Prostate gland (tissue), 2 donors: ENCODE measurements around the gene GRIN2A. TPM values are rescaled to one million over a fixed set of nuclear protein-coding genes. Genes with fewer than 3 reads are reported as not detected.

Experiments
- DNase-seq: peaks from one replicate; pipeline ENCODE4 v3.0.0-alpha.2; 2019; ENCODE audit warnings: low spot score
- H3K27ac ChIP-seq, 2 donors: fragments of 200-600 bp; sonication (generic); 2 replicates each; pipeline ENCODE4 v1.5.1; 2017 to 2019
- H3K27me3 ChIP-seq: fragments of 200-600 bp; sonication (generic); replicated peaks from 2 replicates; pipeline ENCODE4 v1.5.1; 2019; ENCODE audit not compliant: insufficient read depth
- H3K36me3 ChIP-seq, 2 donors: fragments of 200-600 bp; sonication (generic); 1 replicate in 1 of 2; 2 replicates in 1 of 2; pipeline versions ENCODE4 v1.5.1 to v1.8.1; 2017 to 2019
- H3K4me1 ChIP-seq: fragments of 200-600 bp; sonication (generic); replicated peaks from 2 replicates; pipeline ENCODE4 v1.5.1; 2019
- H3K4me3 ChIP-seq, 2 donors: fragments of 200-600 bp; sonication (generic); 2 replicates each; pipeline ENCODE4 v1.5.1; 2017 to 2019
- H3K9me3 ChIP-seq: fragments of 200-600 bp; sonication (generic); 2 replicates; pipeline ENCODE4 v1.5.1; 2017
- POLR2A ChIP-seq: fragments of 450-650 bp; IDR thresholded peaks from one replicate; pipeline ENCODE4 v1.6.1; 2016; ENCODE audit warnings: antibody characterized with exemption, mild to moderate bottlenecking
- POLR2AphosphoS5 ChIP-seq: sonication (generic); formaldehyde crosslinking; IDR thresholded peaks from one replicate; pipeline ENCODE4 v1.6.1; 2017; ENCODE audit warnings: antibody characterized with exemption
- WGBS: methylation state at CpG from one replicate; pipeline ENCODE4 v1.1.5; 2018; 5-methylcytosine and 5-hydroxymethylcytosine counted together
- intact Hi-C: fragments of 100-400 bp; cut with DNase I; formaldehyde crosslinking; loops from one replicate; pipeline ENCODE4 v1.14.2; 2022
- total RNA-seq, 2 donors: library from RNA; depleted of rRNA; stranded (reverse); fragments of >200 nt; gene quantifications; one replicate each; pipeline ENCODE4 v1.1.0, GENCODE V29; 2016
- TF ChIP-seq, protein P1 (sequence below), 4 experiments: fragments of 200-600 bp in 2 of 4; fragments of 450-650 bp in 2 of 4; sonication (generic) in 2 of 4; IDR thresholded peaks; 1 replicate in 3 of 4; 2 replicates in 1 of 4; pipeline ENCODE4 v1.5.1; 2016 to 2019; ENCODE audit warnings: antibody characterized with exemption in 4 of 4, mild to moderate bottlenecking in 2 of 4, moderate library complexity in 2 of 4

The GRIN2A gene
- total RNA-seq, 2 donors from 2014 or later: 0.23 to 11.4 TPM

DNA sequence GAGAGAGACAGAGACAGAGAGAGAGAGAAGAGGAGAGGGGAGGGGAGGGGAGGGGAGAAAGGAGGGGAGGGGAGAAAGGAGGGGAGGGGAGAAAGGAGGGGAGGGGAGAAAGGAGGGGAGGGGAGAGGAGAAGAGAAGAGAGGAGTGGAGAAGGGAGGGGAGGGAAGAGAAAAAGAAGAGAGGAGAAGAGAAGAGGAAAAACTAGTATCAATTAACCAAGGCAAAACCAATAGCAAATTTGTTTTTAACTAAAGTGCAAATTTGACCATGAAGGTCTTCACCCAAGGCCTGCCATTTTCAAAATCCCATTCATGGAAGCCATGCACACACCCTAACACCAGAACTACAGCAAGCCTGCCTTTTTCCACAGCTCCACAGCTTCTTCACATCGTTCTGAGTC, 16.6 kb downstream of the GRIN2A start:
- Histone ChIP-seq H3K4me3 (no peak overlapping the region), H3K27ac (no peak overlapping the region), H3K9me3 (no peaks in the 10 kb centered on the region), H3K27me3 (no peaks in the 10 kb centered on the region), H3K4me1 (no peaks in the 10 kb centered on the region), H3K36me3 (no peaks in the 10 kb centered on the region)
- no peak for DNase-seq
- intact Hi-C loops: no loop called here
- WGBS: 83% methylated on average over 1 of the region's 1 CpG
- TF ChIP-seq POLR2A (no peak), POLR2AphosphoS5 (no peak)
- TF ChIP-seq, protein P1, sequence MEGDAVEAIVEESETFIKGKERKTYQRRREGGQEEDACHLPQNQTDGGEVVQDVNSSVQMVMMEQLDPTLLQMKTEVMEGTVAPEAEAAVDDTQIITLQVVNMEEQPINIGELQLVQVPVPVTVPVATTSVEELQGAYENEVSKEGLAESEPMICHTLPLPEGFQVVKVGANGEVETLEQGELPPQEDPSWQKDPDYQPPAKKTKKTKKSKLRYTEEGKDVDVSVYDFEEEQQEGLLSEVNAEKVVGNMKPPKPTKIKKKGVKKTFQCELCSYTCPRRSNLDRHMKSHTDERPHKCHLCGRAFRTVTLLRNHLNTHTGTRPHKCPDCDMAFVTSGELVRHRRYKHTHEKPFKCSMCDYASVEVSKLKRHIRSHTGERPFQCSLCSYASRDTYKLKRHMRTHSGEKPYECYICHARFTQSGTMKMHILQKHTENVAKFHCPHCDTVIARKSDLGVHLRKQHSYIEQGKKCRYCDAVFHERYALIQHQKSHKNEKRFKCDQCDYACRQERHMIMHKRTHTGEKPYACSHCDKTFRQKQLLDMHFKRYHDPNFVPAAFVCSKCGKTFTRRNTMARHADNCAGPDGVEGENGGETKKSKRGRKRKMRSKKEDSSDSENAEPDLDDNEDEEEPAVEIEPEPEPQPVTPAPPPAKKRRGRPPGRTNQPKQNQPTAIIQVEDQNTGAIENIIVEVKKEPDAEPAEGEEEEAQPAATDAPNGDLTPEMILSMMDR (IDR thresholded peaks at IDR 0.05): no peak

DNA sequence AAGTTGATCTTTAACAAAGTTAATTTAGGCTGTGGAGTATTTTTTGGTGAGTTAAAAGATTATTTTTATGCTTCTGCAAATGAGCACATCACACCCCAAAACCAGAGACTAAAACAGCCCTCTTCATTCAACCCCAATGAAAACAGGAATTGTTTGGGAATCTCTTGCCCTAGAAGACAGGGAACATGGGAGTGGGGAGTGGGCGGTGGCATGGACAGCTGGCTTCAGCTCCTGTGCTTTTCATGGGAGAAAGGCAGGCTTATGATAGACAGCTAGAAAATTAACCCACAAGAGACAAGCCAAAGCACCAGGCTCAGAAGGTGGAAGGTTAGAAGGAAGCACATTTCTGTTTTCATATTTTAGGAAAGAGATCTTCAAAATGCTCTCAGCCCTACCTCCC, 19.2 kb downstream of the GRIN2A start:
- intact Hi-C loops: no loop called here
- H3K27ac ChIP-seq: no peak overlapping the region
- DNase-seq: no peak

DNA sequence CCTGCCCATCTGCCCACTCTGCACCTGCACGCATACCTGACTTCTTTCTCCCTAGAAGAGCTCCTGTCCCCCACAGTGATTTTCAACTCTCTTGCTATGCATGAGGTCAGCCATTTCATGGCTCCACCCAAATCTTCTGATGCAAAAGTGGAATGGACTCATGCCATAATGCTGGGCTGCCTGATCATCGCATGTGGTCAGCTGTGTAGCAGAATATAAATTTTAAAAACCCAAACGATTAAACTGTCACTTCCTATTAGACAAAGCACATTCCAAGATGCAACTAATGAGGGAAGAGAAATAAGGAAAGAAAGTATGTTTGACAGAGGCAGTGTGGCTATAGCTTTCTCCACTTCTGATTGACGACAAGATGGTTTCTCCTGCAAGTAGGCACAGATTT, 26.1 kb downstream of the GRIN2A start:
- 90% methylated on average over 4 of the region's 4 CpGs for WGBS
- DNase-seq: no peak
- no peaks in the 10 kb centered on the region for H3K27me3 ChIP-seq
- H3K27ac ChIP-seq: no peak overlapping the region
- no peak overlapping the region for H3K4me3 ChIP-seq
- TF ChIP-seq POLR2A (no peak), POLR2AphosphoS5 (no peak)
- TF ChIP-seq, protein P1 (IDR thresholded peaks at IDR 0.05): no peak
- intact Hi-C loops: no loop called here
- no peaks in the 10 kb centered on the region for H3K9me3 ChIP-seq
- H3K4me1 ChIP-seq: no peaks in the 10 kb centered on the region
- no peaks in the 10 kb centered on the region for H3K36me3 ChIP-seq

More for the DNA sequence above, 19.2 kb downstream of the GRIN2A start:
- TF ChIP-seq, protein P1 (IDR thresholded peaks at IDR 0.05): no peak
- TF ChIP-seq POLR2AphosphoS5: no peak
- 41% methylated on average over 1 of the region's 1 CpG for WGBS
- Histone ChIP-seq H3K4me3 (no peak overlapping the region), H3K36me3 (no peaks in the 10 kb centered on the region), H3K9me3 (no peaks in the 10 kb centered on the region), H3K4me1 (no peaks in the 10 kb centered on the region), H3K27me3 (no peaks in the 10 kb centered on the region)

DNA sequence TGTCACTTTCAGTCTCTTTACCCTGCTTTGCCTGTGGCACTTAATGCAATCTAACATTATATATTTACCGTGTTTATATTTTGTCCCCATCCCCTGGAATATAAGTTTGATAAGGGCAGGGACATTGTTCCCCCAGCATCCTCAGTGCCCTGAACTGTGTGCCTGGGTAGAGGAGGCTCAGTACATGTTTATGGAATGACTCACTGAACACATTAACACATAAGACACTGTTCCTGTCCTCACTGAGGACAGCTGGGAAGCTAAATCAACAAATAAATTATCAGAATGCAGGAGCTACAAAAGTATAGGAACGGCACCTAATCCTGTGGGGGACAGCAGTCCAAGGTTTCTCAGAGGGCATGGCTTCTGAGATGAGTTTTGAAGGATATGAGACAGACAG, 27.8 kb downstream of the GRIN2A start:
- Histone ChIP-seq H3K36me3 (no peaks in the 10 kb centered on the region), H3K4me3 (no peak overlapping the region), H3K9me3 (no peaks in the 10 kb centered on the region), H3K4me1 (no peaks in the 10 kb centered on the region), H3K27ac (no peak overlapping the region), H3K27me3 (no peaks in the 10 kb centered on the region)
- 53% methylated on average over 2 of the region's 2 CpGs for WGBS
- no peak for DNase-seq
- intact Hi-C loops: no loop called here
- TF ChIP-seq, protein P1 (IDR thresholded peaks at IDR 0.05): no peak
- TF ChIP-seq POLR2A: no peak

DNA sequence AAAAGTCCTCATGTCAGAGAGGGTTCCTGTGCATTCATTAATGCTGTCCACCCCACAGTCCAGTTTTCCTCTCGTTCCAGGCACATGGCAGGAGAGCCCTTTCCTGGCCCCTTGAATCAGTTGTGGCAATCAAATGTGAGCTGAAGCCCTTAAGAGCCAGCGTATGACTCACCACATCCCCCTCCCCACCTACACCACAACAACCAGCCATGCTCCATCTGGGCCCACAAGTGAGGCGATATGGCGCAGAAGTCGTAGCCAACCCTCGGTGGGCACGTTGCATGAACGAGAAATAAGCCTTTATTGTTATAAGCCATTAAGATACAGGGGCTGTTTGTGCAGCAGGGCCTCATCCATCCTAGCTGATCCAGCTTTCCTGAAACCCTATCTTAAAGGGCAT, 28.2 kb downstream of the GRIN2A start:
- Histone ChIP-seq H3K27ac (no peak overlapping the region), H3K36me3 (no peaks in the 10 kb centered on the region), H3K9me3 (no peaks in the 10 kb centered on the region), H3K4me1 (no peaks in the 10 kb centered on the region), H3K4me3 (no peak overlapping the region), H3K27me3 (no peaks in the 10 kb centered on the region)
- intact Hi-C loops: no loop called here
- no peak for DNase-seq
- TF ChIP-seq, protein P1 (IDR thresholded peaks at IDR 0.05): no peak
- WGBS: 81% methylated on average over 8 of the region's 8 CpGs
